Mammary epithelial cell (primary cell): ENCODE data around the gene ACOX3.

ENCODE experiments used
- CTCF ChIP-seq, 2 donors: IDR thresholded peaks in 1 of 2; conservative IDR thresholded peaks in 1 of 2; 2 replicates each; pipeline ENCODE4 v1.5.1; 2011 to 2012; ENCODE audit warnings: inconsistent platforms in 2 of 2, low read length in 2 of 2, mild to moderate bottlenecking in 2 of 2, control low read depth in 1 of 2, low read depth in 1 of 2; ENCODE audit not compliant: insufficient read depth in 1 of 2; ENCODE audit errors: extremely low read depth in 1 of 2
- EZH2 ChIP-seq: IDR thresholded peaks from 2 replicates; pipeline ENCODE4 v1.6.1; 2012; ENCODE audit warnings: low read length, inconsistent platforms, borderline replicate concordance

GRCh38 chr4:8332891-8333331 is 107.6 kb downstream of the ACOX3 start:
- TF ChIP-seq CTCF (conservative IDR thresholded peaks at IDR 0.05 in 1 of 2, IDR thresholded peaks at IDR 0.05 in 1 of 2; ENCODE audit: extremely low read depth in 1 of 2, insufficient read depth in 1 of 2, low read depth in 1 of 2, low read length in 2 of 2) (no peak), EZH2 (no peak)
